Activated CD8-positive, alpha-beta memory T cell treated with anti-CD3 and anti-CD28 coated beads, Interleukin-2, amount 50 U/mL, for 24 hours (primary cell): ENCODE data around the gene UGT1A8.

Experiments used
- DNase-seq: peaks from one replicate; pipeline ENCODE4 v3.0.0-alpha.2; 2020; ENCODE audit errors: extremely low read depth

Gene UGT1A8

GRCh38 chr2:233764264-233764663 lies 146.8 kb downstream of the UGT1A8 start:
- DNase-seq, result no peak

DNA sequence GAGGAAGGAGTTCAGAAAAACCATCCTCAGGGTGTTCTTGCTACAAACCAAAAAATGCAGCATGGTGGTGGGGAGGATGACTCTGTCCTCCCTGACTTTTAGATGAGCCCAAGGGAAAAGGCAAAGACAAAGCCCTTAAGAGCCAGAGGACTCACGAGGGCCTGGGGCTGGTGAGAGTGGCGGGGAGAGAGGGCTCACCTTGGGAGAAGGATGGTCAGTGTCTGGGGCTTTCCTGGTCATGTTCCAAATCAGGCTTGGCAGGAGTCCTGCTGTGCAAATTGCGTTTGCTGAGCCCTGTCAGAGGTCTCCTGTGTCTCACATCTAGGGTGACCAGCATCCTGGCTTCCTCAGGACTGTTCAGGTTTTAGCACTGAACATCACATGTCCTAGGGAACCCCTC lies 147.3 kb downstream of the UGT1A8 start:
- no peak for DNase-seq

GRCh38 chr2:233766416-233766815 lies 149.0 kb downstream of the UGT1A8 start:
- no peak for DNase-seq

- no peak for DNase-seq
These were observed 150.6 kb downstream of the UGT1A8 start for GRCh38 chr2:233768076-233768475.

DNA sequence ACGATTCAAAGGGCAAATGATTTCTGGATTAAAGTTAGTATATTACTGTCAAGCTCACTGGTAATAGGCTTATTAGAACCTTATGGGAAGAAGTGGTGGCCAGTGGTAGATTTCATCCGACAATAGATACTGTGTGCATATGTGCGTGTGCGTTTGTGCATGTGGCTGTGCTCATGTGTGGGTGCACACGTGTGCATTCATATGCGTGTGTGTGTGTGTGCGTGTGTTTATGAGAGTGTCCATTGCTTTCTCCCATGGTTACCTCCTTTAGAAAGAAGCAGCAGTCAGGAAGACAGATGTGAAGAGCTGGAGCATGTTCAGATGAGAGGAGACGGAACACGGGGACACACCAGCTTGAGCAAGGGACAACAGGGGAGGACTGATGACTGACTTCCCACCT lies 151.8 kb downstream of the UGT1A8 start:
- DNase-seq, result no peak

GRCh38 chr2:233772153-233772552 lies 154.7 kb downstream of the UGT1A8 start:
- no peak for DNase-seq

DNA sequence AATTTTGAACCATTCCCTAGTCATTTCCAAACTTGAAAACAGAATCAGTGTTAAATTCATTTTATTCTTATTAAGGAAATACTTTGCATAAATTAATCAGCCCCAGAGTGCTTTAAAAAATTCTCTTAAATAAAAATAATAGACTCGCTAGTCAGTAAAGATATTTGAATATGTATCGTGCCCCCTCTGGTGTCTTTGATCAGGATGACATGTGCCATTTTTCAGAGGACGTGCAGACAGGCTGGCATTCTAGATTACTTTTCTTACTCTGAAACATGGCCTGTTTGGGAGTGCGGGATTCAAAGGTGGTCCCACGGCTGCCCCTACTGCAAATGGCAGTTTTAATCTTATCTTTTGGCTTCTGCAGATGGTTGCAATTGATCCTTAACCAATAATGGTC lies 155.2 kb downstream of the UGT1A8 start:
- no peak for DNase-seq

GRCh38 chr2:233773854-233774253 lies 156.4 kb downstream of the UGT1A8 start:
- no peak for DNase-seq

GRCh38 chr2:233775414-233775813 lies 158.0 kb downstream of the UGT1A8 start:
- no peak for DNase-seq

GRCh38 chr2:233778030-233778429 lies 160.6 kb downstream of the UGT1A8 start, which contains the start of gene MROH2A:
MROH2A (plus strand) TSS chr2:233778330; CDS start chr2:233779359, 1,029 bp downstream.
- DNase-seq, result no peak

GRCh38 chr2:233779722-233780121 lies 162.3 kb downstream of the UGT1A8 start:
- DNase-seq, result no peak

DNA sequence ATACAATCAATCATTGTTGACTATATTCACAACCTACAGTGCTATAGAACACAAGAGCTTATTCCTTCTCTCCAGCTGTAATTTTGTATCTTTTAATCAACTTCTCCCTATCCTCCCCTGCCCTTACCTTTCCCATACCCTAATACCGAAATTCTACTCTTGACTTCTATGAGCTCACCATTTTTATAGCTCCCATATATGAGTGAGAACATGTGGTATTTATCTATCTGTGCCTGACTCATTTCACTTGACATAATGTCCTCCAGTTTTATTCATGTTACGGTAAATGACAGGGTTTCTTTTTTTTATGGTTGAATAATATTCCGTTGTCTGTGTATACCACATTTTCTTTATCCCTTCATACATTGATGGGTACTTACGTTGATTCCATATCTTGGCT lies 163.3 kb downstream of the UGT1A8 start:
- no peak for DNase-seq

DNA sequence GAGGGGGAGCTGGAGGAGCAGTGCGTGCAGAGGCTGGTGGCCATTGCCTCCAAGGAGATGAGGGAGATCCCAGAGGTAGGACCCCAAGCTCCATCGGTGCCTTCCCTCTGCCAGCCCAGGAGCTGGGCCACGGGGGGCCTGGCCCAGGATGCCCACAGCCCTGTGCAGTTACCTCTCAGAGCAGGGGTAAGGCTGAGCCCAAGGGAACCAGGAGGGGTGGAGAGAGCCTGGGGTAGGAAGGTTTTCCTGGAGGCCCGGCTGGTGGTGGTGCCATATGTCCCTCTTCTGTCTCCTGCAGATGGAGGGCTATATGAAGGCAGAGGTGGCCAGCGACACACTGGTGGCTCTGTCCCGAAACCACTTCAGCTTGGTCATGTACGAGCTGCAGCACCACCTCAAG lies 172.1 kb downstream of the UGT1A8 start:
- no peak for DNase-seq

- DNase-seq, result no peak
These were observed 173.9 kb downstream of the UGT1A8 start for GRCh38 chr2:233791151-233791882.

DNA sequence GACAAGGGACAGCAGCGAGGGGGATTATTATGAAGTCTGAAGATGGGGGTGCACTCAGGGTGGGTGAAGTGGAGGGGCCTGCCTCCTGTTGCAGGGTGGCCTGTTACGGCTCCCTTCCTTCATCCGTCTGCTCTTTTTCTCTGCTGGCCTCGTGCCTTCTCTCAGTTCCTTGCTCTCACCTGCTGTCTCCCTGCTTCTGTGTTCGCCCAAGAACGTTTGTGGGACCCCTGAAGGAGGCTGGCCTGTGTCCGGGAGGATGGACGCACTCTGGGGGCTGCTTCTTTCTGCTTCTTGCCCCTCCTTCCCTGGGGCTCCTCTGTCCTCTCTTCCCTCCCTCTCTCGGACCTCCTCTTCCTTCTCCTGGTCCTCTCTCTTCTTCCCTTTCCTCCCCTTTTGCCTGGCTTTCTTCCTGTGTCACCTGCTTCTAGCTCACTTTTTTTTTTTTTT lies 174.5 kb downstream of the UGT1A8 start:
- no peak for DNase-seq

DNA sequence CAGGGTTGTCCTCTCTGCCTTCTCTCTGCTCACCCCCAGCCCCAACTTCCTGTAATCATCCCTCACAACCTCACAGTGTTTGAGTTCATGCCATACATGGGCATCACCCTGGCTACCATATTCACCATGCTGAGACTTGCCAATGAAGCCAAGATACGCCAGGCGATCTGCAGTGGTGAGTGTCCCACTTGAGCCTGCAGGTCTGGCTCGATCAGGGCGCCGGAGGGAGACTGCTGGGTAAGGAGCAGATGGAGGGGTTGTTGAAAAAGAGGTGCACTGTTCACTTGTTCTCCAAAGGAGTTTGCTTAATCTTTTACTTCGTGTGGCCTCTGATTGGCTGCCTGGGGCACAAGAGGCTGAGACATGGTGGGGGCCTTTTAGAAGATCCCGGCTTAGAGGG lies 175.3 kb downstream of the UGT1A8 start:
- no peak for DNase-seq

DNA sequence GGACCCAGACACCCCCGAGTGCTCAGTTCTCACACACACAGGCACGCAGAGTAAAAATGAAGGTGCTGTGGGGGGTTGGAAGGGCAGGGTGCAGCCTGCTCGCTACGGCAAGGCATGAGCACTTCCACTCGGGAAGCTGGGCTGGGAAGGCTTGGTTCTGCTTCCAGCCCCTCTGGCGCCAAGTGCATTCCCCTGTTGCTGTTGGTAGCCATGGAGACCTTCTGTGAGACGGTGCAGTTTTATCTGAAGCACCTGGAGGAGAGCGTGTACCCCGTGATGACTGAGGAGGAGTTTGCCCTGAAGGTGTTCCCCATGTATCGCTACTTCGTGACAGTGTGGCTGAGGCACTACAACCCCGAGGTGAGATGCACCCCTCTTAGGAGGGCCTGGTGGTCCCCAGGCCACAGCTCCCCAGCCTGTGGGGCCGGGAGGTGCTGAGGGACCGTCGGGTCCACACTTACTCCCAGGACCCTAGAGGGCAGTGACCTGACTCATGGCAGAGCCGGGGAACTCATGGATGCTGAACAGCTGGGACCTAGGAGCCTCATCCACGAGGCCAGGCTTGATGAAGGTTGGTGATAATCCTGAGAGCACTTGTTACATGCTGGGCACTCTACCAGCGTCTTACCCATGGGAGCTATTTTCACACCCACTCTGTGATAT lies 176.2 kb downstream of the UGT1A8 start:
- no peak for DNase-seq

DNA sequence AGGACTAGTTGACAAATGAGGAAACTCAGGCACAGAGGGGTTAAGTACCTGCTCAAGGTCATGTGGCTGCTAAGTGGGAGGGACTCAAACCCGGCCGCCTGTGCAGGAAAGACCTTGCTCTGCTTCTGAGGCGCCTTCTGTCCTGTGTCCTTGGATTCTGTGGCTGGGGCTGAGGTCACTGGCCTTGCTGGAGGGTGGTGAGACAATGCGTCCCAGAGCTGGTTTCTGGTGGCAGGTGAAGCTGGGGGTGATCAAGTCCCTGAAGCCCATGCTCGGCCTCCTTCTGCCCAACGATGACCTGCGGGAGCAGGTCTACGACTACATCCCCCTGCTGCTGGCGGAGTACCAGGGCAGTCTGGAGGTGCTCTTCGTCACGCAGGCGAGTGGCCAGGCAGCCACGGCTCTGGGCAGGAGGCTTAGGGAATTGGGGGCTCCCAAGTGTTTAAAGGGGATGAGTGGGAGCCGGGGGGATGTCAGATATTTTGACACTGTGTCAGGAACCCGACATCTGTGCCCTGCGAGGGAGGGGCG lies 176.8 kb downstream of the UGT1A8 start:
- no peak for DNase-seq

DNA sequence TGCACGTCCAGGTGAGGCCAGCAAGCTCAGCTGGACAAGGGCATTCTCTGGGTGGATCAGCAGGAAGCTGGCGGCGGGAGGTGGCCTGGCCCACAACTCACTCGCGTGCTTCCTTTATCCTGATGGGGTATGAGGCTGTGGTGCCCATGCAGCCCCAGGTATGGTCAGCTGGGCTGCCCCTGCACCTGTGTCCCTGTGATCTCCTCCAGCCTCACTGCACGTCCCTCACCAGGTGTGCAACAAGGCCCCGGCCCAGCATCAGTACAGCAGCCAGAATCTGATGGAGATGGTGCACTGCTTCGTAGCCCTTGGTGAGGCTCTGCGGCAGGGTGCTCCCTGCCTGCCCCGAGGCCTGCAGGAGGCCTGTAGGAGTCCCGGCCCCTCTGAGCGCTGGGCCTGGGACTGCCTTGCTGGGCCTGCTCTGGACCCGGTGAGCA lies 178.3 kb downstream of the UGT1A8 start:
- DNase-seq, result no peak

- no peak for DNase-seq
These were observed 178.8 kb downstream of the UGT1A8 start for GRCh38 chr2:233796254-233796653.

DNA sequence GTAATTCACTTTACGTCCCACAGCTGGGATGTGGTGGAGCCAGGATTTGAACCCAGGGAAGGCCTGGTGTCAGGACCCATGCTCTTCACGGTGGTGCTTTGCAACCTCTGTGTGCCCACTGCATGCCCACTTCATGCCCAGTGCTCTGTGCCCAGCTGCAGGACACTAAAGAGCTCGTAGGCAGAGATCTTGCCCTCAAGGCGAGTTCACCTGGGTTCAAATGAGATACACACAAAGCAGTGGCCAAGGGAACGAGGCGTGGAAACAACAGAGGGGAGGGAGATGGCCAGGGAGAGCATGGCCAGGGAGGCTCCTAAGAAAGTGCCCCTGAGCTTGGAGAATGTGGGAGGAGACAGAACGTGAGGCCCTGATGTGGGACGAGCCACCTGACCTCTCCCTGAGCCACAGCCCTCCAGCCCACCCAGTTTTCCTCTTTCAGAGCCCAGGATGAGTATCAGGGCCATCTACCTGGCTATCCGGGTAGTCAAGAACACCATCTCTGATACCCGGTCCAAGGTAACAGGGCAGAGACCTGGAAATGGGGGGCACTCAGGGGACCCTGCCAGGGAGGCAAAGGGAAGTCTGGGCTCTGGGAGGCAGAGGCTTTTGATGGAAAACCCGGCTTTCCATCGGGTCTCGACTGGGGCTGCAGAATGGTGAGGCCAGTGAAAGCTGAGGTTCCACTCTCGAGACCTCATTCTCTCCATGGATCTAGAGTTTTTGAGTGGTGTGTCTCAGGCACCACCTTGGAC lies 181.1 kb downstream of the UGT1A8 start:
- no peak for DNase-seq

DNA sequence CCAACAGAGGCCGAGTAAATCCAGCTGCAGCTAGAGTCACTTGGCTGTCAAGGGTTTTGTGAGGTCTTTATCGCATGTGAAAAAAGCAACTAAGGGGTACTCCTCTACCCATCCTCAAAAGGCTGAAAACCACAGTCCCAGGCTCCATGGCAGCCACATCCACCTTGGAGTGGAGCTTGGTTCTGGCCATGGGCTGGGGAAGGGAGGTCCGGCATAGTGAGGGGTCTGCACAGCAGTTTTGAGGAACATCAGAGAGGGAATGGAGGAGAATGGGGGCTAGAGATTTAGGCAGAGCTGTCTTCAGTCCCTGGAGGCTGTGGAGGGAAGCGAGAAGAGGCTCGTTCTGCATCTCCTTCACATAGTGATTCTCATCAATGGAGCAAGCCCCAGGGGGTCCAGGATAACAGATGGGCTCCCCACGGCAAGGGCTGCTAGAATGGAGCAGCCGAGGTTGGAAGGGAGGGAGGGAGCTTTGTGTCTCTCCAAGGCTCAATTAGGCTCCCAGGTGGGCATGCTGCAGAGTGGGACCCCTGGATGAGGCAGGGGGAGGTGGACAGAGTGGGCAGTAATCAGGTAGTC lies 181.7 kb downstream of the UGT1A8 start:
- DNase-seq, result no peak
